GM19238 (cell line): ENCODE measurements around the gene DTNBP1.
"Not testable (repeated sequence)": the region's sequence is repeated elsewhere in the genome, so short reads cannot be mapped to it uniquely, and the experiment has no call there.

Experiments used
- DNase-seq: peaks from one replicate; pipeline ENCODE4 v3.0.0; 2011; ENCODE audit warnings: low spot score; ENCODE audit not compliant: insufficient read length

The DTNBP1 gene

GRCh38 chr6:15668918-15669317, 6.1 kb upstream of the DTNBP1 start:
- DNase-seq, result no peak

DNA sequence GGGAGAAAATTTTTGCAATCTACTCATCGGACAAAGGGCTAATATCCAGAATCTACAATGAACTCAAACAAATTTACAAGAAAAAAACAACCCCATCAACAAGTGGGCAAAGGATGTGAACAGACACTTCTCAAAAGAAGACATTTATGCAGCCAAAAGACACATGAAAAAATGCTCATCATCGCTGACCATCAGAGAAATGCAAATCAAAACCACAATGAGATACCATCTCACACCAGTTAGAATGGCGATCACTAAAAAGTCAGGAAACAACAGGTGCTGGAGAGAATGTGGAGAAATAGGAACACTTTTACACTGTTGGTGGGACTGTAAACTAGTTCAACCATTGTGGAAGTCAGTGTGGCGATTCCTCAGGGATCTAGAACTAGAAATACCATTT, 4.1 kb upstream of the DTNBP1 start:
- not testable (repeated sequence) for DNase-seq

DNA sequence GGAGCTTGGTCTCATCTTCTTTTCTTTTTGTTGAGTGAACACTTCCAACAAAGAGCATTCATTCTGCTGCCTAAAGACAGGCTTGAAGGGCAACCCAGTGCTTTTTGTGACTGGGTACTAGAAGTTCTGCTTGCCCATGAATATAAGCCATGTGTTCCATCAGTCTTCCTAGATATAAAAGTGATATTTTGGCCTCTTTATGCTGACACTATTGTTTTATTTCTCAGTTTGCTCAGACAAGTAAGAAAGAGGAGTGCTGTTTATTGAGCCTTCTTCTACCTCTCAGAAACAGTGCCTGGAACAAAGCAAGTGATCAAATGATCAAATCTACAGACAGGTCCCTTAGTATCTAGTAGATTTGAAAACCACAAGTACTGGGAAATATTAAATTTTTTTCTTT, 2.4 kb upstream of the DTNBP1 start:
- no peak for DNase-seq

DNA sequence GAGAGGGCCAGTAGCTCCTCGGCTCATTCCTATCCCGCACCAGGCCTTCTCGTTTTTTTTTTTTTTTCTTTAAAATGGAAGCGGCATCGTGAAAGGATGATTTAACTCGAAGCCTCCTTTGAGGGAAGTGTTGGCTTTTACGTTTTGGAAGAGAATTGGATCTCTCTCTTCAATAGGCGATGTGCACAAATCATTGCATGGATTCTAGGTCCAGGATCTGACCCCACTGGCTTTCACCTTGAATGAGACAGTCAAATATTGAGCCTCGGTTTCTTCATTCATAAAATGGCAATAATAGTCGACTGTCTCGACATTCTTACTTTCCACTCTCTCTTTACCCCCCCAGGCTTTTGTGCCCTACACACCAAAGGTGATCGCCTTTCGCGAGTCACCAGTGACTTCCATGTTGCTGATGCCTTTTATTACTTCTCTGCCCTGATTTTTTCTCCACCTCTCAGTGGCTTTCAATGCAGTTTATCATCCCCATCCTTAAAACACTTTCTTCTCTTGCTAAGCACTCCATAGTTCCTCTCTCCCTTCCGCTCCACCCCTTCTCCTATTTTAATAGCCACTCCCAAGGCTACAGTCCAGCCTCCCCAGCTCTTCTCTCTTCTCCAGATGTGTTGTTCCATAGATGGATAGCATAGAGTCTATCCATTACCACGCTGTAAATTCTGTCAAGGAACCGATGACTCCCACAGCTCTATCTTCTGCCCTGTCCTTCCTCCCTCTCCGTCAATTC, 473 bp upstream of the DTNBP1 start:
- no peak for DNase-seq

GRCh38 chr6:15661853-15662325, 939 bp downstream of the DTNBP1 start:
- no peak for DNase-seq

- no peak for DNase-seq
Measured at GRCh38 chr6:15659181-15659580, 3.6 kb downstream of the DTNBP1 start.

- DNase-seq, result no peak
Measured at GRCh38 chr6:15658181-15658744, 4.6 kb downstream of the DTNBP1 start.

DNA sequence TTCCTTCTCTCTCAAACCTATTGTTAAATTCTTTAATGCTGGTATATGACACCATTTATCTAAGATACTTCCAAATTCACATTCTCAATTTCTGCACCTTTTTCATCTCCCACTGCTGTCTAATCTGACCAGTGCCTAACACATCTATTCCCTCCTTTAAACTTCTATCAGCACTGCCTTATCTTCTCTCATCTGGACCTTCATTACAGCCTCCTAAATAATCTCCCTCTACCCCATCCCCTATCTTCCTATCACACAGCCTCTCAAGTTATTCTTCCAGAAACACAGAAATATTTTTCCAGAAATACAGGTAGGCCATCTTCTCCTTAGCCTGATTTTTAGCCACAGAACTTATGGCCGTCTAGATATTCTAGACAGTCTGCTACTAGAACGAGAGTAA, 5.5 kb downstream of the DTNBP1 start:
- no peak for DNase-seq

DNA sequence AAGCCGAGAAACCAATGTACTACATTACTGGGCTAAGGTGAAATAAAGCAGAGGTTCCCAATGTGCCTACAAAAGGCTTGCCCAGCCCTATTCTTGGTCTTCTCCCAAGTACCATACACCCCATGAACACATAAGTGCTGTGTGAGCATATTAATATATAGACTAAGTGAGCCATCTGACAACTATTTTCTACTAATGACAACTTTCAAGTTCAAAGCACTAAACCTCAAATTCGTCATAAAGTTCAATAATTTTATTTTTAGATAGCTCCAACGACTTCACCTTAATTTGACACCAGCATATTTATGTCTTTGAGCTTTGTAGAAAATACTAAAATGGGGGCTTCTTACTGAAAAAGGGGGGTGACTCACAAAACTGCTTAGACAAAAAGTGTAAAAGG, 6.7 kb downstream of the DTNBP1 start:
- DNase-seq, result no peak

- DNase-seq, result no peak
Measured at GRCh38 chr6:15654250-15654649, 8.6 kb downstream of the DTNBP1 start.

DNA sequence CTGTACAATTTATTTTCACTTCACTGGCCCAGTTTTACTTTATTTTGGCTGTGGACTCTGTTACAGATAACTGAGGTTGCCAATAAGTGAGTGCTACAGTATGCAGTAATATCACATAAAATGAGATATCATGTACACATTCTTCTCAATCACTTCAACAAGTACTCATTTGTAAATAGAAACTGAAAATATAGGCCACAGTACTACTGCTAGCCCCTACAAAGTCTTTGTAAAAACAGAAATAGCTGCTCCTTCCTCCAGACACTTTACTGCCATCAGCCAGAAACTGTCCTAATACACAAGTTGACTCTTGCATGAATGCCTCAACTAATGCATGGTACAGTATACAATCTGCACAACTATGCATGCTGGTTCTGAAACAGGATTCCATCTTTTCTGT, 9.2 kb downstream of the DTNBP1 start:
- DNase-seq, result no peak

GRCh38 chr6:15650004-15650559, 12.7 kb downstream of the DTNBP1 start:
- DNase-seq, result not testable (repeated sequence)

DNA sequence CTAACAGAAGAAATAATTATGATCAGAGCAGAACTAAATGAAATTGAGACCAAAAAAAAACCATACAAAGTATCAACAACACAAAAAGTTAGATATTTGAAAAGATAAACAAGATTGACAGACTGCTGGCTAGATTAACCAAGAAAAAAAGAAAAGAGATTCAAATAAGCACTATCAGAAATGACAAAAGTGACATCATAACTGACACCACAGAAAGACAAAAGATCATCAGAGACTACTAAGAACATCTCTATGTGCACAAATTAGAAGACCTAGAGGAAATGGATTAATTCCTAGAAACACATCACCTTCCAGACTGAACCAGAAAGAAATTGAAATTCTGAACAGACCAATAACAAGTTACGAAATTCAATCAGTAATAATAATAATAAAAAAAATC, 17.9 kb downstream of the DTNBP1 start:
- no peak for DNase-seq

- DNase-seq, result no peak
Measured at GRCh38 chr6:15643542-15643941, 19.3 kb downstream of the DTNBP1 start.

- no peak for DNase-seq
Measured at GRCh38 chr6:15642276-15642675, 20.6 kb downstream of the DTNBP1 start.

DNA sequence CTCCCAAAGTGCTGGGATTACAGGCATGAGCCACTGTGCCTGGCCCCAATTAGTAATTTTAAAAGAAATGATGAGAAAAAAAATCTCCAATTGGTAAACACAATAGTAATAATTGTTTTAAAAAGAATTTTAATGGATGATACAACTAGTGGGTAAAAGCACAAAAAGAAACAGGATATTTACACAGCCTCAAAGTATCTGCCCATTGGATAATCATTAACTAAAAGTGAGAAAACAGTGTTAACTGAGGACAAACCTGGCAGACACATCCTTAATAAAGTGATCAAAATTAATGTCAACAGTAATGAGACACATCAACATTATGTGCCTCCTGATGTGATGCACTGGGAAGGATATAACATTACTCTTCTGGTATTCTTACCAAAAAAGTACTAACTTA, 24.5 kb downstream of the DTNBP1 start:
- no peak for DNase-seq

DNA sequence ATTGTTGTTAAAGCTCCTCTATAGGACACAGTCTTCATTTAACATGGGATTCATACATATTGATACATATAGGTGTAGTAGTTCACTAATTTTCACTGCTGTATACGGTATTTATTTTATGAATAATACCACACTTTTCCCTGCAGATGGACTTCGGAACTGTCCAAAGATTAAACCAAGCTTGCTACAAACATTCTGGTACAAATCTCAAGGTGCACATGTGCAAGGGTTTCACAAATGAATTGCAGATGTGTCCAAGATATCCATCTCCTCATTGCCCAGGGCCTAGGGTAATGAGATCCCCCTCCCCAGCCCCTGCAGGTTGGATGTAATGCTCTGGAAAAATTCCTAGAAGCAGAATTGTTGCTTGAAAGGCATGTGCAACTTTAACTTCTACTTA, 31.4 kb downstream of the DTNBP1 start:
- DNase-seq, result no peak

- DNase-seq, result no peak
Measured at GRCh38 chr6:15630202-15630601, 32.6 kb downstream of the DTNBP1 start.

- no peak for DNase-seq
Measured at GRCh38 chr6:15629487-15629886, 33.3 kb downstream of the DTNBP1 start.

GRCh38 chr6:15628499-15629131, 34.2 kb downstream of the DTNBP1 start:
- no peak for DNase-seq

DNA sequence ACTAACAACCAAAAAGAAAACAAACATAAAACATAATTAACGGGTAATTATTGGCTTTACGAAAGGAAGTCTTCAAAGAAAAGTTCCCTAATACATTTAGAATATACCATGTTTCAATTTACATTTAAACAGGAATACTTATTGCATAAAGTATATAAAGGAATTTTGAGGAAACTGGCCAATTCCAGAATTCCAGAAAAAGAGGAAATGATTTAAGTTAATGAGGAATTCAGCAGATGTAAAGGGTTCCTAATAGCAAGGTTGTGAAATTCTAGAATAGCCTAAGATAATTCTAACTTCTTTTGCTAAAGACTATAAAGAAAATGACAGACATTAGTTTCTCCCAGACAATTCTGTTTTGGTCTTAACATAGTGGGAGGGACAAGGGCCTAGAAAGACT, 35.0 kb downstream of the DTNBP1 start:
- DNase-seq, result no peak

DNA sequence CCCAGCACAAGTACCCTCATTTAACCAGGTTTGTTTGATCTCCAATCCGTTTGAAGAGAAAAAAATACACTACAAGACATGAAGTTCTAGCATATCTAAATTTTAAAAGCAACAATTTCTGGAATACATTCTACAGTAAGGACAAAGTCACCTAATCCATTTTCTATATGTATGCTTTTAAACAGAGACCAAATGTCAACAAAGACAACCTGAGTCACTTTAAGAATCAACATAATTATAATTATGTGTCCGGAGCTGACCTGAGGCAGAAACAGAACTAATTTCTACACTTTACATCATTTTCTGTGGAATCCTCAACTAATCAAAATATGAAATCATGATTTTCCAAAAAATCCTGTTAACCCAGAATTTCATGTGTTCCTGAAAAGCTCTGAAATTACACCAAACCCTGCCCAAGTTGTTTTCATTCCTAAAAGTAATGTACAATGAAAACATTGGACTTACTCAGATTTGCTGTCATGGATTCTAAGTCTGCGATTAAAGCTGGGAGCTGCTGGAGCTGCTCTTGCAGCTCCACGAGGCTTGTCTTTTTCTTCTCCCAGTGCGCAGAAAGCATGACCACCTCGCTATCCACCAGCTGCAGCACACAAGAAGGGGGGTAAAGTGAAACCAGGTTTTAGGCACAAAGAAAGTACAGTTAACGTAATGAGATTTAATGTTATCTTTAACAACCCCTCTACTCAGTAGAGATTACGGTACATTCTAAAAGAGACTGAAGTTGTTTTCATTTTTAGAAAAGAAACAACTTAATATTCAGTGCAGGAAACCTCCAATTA, 35.8 kb downstream of the DTNBP1 start:
- DNase-seq, result no peak
